Osteoblast (primary cell): Measurements from ENCODE around the gene EIF4G3. TPM values are rescaled to one million over a fixed set of nuclear protein-coding genes. Genes with fewer than 3 reads are reported as not detected.

Source experiments
- DNase-seq: peaks from one replicate; pipeline ENCODE4 v3.0.0; 2011; ENCODE audit warnings: low spot score, mixed read lengths; ENCODE audit not compliant: insufficient read length; ENCODE audit errors: missing footprints
- H2AFZ ChIP-seq: 2 replicates; pipeline ENCODE4 v1.6.0; 2011; ENCODE audit warnings: mild to moderate bottlenecking, low read length
- H3K27ac ChIP-seq: 2 replicates; pipeline ENCODE4 v1.5.1; 2011; ENCODE audit warnings: mild to moderate bottlenecking, low read depth, low read length, moderate library complexity
- H3K27me3 ChIP-seq: 2 replicates; pipeline ENCODE4 v1.6.0; 2012; ENCODE audit warnings: mild to moderate bottlenecking, control low read depth, inconsistent platforms, low read length, moderate library complexity; ENCODE audit not compliant: insufficient read depth
- H3K36me3 ChIP-seq: 2 replicates; pipeline ENCODE4 v1.5.1; 2011; ENCODE audit warnings: mild to moderate bottlenecking, low read length, control low read depth, moderate library complexity; ENCODE audit not compliant: insufficient read depth
- H3K4me1 ChIP-seq: 2 replicates; pipeline ENCODE4 v1.5.1; 2011; ENCODE audit warnings: mild to moderate bottlenecking, low read length, control low read depth, moderate library complexity; ENCODE audit not compliant: insufficient read depth
- H3K4me2 ChIP-seq: 2 replicates; pipeline ENCODE4 v1.6.0; 2011; ENCODE audit warnings: mild to moderate bottlenecking, low read length; ENCODE audit not compliant: insufficient read depth
- H3K4me3 ChIP-seq: fragments of 200-600 bp; sonication (generic); 3 replicates; pipeline ENCODE4 v1.5.1; 2012; ENCODE audit warnings: mild to moderate bottlenecking, low read length, inconsistent platforms; ENCODE audit not compliant: insufficient read depth
- H3K79me2 ChIP-seq: 2 replicates; pipeline ENCODE4 v1.6.0; 2012; ENCODE audit warnings: mild to moderate bottlenecking, low read length, control low read depth, inconsistent platforms; ENCODE audit not compliant: insufficient read depth
- H3K9me3 ChIP-seq: 2 replicates; pipeline ENCODE4 v1.5.1; 2011; ENCODE audit warnings: low read depth, low read length, control low read depth
- H4K20me1 ChIP-seq: 2 replicates; pipeline ENCODE4 v1.6.0; 2012; ENCODE audit warnings: mild to moderate bottlenecking, low read length, control low read depth; ENCODE audit not compliant: insufficient read depth
- total RNA-seq: library from RNA; depleted of rRNA; stranded (reverse); fragments of >200 nt; gene quantifications from 2 replicates; pipeline ENCODE4 v1.2.3, GENCODE V29; 2012
- TF ChIP-seq, protein P1 (sequence below): IDR thresholded peaks from 2 replicates; pipeline ENCODE4 v1.5.1; 2011; ENCODE audit warnings: mild to moderate bottlenecking, low read depth, low read length, moderate library complexity; ENCODE audit errors: extremely low read depth

EIF4G3 gene
- total RNA-seq, 1 donor: 55.0 TPM

DNA sequence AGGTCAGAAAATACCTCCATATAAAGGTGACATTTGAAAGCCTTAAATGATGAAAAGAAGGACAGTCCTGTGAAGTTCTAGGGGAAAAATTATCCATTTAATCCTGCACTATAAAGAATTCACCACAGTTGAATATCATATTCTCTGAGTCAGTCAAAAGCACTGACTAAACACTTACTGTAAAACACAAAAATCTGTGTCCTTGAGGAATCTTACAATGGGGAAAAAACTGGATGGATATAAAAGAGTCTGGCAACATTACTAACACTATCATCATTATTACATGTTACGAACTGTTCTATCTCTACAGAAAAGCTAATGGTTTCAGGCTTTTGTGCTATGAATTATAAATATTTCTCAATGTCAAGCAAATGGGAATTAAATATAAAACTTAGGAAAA lies 347.2 kb downstream of the EIF4G3 start:
- Histone ChIP-seq H2AFZ (no peak overlapping the region), H3K4me2 (no peak overlapping the region), H3K4me1 (peaks cover 15% of the 10 kb centered on the region), H3K27ac (no peak overlapping the region), H3K4me3 (no peak overlapping the region), H4K20me1 (no peaks in the 10 kb centered on the region), H3K9me3 (no peaks in the 10 kb centered on the region), H3K79me2 (no peaks in the 10 kb centered on the region), H3K27me3 (no peaks in the 10 kb centered on the region), H3K36me3 (peaks cover 19% of the 10 kb centered on the region)
- DNase-seq: no peak
- TF ChIP-seq, protein P1, sequence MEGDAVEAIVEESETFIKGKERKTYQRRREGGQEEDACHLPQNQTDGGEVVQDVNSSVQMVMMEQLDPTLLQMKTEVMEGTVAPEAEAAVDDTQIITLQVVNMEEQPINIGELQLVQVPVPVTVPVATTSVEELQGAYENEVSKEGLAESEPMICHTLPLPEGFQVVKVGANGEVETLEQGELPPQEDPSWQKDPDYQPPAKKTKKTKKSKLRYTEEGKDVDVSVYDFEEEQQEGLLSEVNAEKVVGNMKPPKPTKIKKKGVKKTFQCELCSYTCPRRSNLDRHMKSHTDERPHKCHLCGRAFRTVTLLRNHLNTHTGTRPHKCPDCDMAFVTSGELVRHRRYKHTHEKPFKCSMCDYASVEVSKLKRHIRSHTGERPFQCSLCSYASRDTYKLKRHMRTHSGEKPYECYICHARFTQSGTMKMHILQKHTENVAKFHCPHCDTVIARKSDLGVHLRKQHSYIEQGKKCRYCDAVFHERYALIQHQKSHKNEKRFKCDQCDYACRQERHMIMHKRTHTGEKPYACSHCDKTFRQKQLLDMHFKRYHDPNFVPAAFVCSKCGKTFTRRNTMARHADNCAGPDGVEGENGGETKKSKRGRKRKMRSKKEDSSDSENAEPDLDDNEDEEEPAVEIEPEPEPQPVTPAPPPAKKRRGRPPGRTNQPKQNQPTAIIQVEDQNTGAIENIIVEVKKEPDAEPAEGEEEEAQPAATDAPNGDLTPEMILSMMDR: no peak

DNA sequence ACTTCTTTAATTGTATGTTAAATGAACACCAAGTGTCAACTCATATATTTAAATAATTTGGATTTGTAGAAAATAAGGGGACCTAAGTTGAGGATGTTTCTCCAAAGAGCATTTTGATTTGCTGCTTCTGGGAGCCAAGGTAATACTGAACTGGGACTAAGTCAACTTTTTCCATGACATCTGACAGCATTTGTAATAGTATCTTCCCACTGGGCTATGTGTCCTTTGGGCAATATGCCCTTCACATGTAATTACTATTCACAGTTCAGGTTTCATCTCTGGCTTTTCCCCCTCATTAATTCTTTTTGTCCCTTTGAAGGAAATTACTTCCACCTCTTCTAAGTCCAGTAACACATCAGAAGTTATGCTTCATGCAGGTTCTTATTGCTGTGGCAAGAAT lies 352.9 kb downstream of the EIF4G3 start:
- TF ChIP-seq, protein P1: no peak
- Histone ChIP-seq H3K79me2 (no peaks in the 10 kb centered on the region), H3K36me3 (peaks cover 24% of the 10 kb centered on the region), H2AFZ (no peak overlapping the region), H3K4me3 (no peak overlapping the region), H3K4me2 (no peak overlapping the region), H3K9me3 (no peaks in the 10 kb centered on the region), H3K27ac (no peak overlapping the region), H4K20me1 (no peaks in the 10 kb centered on the region), H3K27me3 (no peaks in the 10 kb centered on the region), H3K4me1 (no peaks in the 10 kb centered on the region)
- no peak for DNase-seq

DNA sequence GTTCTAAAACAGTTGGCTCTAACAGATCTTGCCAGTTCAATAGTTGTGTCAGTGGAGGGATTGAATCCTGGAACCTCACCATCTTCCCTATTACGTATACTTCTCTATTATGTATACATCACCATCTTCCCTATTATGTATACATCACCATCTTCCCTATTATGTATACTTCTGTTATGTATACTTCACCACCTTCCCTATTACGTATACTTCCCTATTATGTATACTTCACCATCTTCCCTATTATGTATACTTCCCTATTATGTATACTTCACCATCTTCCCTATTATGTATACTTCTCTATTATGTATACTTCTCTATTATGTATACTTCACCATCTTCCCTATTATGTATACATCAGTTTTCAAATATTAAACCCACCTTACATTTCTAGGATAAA lies 355.2 kb downstream of the EIF4G3 start:
- TF ChIP-seq, protein P1: no peak
- H3K9me3 ChIP-seq: no peaks in the 10 kb centered on the region
- no peak overlapping the region for H3K4me2 ChIP-seq
- H3K36me3 ChIP-seq: peaks cover 22% of the 10 kb centered on the region
- no peak for DNase-seq
- no peaks in the 10 kb centered on the region for H3K4me1 ChIP-seq
- no peak overlapping the region for H3K27ac ChIP-seq
- no peaks in the 10 kb centered on the region for H4K20me1 ChIP-seq
- no peak overlapping the region for H2AFZ ChIP-seq
- no peaks in the 10 kb centered on the region for H3K27me3 ChIP-seq
- no peaks in the 10 kb centered on the region for H3K79me2 ChIP-seq
- H3K4me3 ChIP-seq: no peak overlapping the region

DNA sequence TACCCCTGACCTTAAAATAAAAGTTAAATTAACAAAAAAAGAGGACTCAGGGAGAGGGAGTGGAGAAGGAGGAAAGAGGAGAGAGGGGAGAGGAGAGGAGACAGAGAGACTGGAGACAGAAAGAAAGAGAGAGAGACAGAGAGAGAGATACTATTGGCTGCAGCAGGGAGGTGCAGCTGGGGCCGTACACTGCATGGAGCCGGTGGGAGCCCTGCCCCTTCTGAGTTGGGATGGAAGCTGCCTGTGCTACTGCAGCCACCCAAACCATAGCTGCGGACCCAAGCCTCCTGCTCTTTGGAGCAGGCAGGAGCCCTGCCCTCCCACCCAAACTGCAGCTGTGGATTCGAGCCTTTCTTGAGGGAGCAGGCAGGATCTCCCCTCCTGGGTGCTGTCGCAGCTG lies 356.9 kb downstream of the EIF4G3 start:
- no peak overlapping the region for H3K27ac ChIP-seq
- DNase-seq: no peak
- H4K20me1 ChIP-seq: no peaks in the 10 kb centered on the region
- H3K79me2 ChIP-seq: no peaks in the 10 kb centered on the region
- H3K9me3 ChIP-seq: no peaks in the 10 kb centered on the region
- no peaks in the 10 kb centered on the region for H3K4me1 ChIP-seq
- H2AFZ ChIP-seq: no peak overlapping the region
- no peaks in the 10 kb centered on the region for H3K27me3 ChIP-seq
- no peak overlapping the region for H3K4me2 ChIP-seq
- H3K4me3 ChIP-seq: no peak overlapping the region
- peaks cover 16% of the 10 kb centered on the region for H3K36me3 ChIP-seq
- TF ChIP-seq, protein P1: no peak
